GM12891 (cell line): ENCODE data around the gene EHD3.

Source experiments
- PAX5 ChIP-seq: IDR thresholded peaks from 2 replicates; pipeline ENCODE4 v1.6.1; 2011; ENCODE audit warnings: low read length, moderate library complexity, mild to moderate bottlenecking; ENCODE audit not compliant: insufficient read depth, severe bottlenecking
- POLR2A ChIP-seq: IDR thresholded peaks from 2 replicates; pipeline ENCODE4 v1.6.1; 2011; ENCODE audit warnings: low read depth, low read length, control low read depth
- POLR2AphosphoS5 ChIP-seq: IDR thresholded peaks from 2 replicates; pipeline ENCODE4 v1.6.1; 2011; ENCODE audit warnings: low read depth, low read length, control low read depth
- POU2F2 ChIP-seq: IDR thresholded peaks from 2 replicates; pipeline ENCODE4 v1.6.1; 2011; ENCODE audit warnings: low read depth, mild to moderate bottlenecking, control low read depth, low read length, moderate library complexity
- SPI1 ChIP-seq: IDR thresholded peaks from 2 replicates; pipeline ENCODE4 v1.6.1; 2011; ENCODE audit warnings: low read depth, low read length, control low read depth
- TAF1 ChIP-seq: IDR thresholded peaks from 2 replicates; pipeline ENCODE4 v1.6.1; 2011; ENCODE audit warnings: low read depth, low read length, control low read depth

DNA sequence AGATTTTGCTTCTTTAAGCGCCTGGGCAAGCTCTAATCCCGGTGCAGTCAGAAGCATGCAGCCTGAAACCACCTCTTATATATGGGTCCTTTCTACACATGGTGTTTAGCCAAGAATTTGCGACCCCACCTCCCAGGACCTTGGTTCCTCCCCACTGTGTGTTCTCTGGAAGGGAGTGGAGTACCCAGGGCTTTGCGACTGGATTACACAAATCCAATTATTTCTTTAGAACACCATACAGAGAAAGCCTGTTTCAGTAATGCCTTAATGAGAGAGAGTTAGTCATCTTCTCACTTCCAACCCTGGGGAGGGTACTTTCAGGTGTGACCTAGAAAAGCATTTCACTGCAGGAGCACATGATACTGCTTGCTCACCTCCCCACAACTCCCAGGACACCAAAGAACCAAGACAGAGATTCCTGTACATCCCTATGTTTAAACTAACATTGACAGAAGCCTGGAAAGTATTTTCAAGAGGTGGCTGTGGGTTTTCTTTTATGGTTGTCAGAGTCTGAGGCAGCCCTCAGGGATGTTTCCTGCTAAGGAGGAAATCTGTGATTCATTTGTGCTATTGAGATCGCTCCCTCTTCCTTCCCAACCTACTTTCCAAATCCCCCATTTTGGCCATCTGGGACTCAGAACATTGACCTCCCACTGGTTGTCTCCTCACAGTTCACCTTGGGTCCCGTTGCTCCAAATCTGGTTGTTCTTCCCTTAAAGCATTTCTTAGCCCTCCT lies 16.3 kb upstream of the EHD3 start, which contains the start of gene CAPN14:
- TF ChIP-seq POLR2A (no peak), TAF1 (no peak), POLR2AphosphoS5 (no peak), SPI1 (no peak), POU2F2 (no peak), PAX5 (no peak)
